8988T (cell line): ENCODE data around the gene SCYL3.
"Not testable (repeated sequence)": the region's sequence is repeated elsewhere in the genome, so short reads cannot be mapped to it uniquely, and the experiment has no call there.

ENCODE experiments used
- DNase-seq: peaks from one replicate; pipeline ENCODE4 v3.0.0; 2011

The SCYL3 gene, protein sequence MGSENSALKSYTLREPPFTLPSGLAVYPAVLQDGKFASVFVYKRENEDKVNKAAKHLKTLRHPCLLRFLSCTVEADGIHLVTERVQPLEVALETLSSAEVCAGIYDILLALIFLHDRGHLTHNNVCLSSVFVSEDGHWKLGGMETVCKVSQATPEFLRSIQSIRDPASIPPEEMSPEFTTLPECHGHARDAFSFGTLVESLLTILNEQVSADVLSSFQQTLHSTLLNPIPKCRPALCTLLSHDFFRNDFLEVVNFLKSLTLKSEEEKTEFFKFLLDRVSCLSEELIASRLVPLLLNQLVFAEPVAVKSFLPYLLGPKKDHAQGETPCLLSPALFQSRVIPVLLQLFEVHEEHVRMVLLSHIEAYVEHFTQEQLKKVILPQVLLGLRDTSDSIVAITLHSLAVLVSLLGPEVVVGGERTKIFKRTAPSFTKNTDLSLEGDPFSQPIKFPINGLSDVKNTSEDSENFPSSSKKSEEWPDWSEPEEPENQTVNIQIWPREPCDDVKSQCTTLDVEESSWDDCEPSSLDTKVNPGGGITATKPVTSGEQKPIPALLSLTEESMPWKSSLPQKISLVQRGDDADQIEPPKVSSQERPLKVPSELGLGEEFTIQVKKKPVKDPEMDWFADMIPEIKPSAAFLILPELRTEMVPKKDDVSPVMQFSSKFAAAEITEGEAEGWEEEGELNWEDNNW

GRCh38 chr1:169893645-169894423 lies at the start of gene SCYL3:
Gene SCYL3, minus strand, starts transcription at chr1:169893896. Its CDS starts 5,056 bp downstream, at chr1:169888840.
- peak; percentile 89 for DNase-seq

GRCh38 chr1:169941982-169942830 lies 48.5 kb upstream of the SCYL3 start:
- no peak for DNase-seq

DNA sequence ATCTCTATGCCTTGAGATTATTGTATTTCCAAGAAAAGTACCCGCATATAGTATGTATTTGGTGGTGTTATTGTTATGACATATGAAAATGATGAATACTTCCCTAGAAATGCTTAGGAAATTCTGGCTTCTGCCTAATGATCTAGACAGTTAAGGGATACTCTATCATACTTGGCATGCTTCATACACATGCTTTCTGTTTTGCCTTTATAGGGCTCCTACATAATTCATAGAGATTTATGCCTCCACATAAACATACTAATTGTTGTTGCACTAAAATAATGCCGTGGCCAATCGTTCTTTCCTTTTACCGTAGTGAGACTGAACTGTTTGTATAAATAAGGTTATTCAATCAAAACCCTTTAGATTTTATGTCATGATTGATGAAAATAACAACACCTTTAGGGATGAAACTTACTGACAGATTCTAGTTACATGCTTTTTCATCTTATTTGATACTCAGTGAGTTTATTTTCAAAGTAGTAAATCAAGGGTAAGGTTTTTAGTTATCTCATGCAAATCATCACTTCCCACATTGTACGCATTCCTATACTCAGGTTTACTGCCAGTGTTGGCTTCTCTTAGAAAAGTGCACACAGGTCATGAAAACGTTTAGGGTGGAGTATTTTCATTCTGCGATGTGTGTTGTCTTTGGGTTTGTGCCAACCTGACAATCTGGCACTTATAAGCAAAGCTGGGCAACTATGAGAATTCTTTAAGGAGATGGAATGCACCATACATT lies 40.5 kb upstream of the SCYL3 start:
- DNase-seq: no peak

GRCh38 chr1:169931795-169932231 lies 38.1 kb upstream of the SCYL3 start:
- DNase-seq: no peak

- DNase-seq: no peak
Measured at GRCh38 chr1:169929210-169929526, 35.5 kb upstream of the SCYL3 start.

GRCh38 chr1:169928438-169929209 lies 34.9 kb upstream of the SCYL3 start:
- DNase-seq: no peak

DNA sequence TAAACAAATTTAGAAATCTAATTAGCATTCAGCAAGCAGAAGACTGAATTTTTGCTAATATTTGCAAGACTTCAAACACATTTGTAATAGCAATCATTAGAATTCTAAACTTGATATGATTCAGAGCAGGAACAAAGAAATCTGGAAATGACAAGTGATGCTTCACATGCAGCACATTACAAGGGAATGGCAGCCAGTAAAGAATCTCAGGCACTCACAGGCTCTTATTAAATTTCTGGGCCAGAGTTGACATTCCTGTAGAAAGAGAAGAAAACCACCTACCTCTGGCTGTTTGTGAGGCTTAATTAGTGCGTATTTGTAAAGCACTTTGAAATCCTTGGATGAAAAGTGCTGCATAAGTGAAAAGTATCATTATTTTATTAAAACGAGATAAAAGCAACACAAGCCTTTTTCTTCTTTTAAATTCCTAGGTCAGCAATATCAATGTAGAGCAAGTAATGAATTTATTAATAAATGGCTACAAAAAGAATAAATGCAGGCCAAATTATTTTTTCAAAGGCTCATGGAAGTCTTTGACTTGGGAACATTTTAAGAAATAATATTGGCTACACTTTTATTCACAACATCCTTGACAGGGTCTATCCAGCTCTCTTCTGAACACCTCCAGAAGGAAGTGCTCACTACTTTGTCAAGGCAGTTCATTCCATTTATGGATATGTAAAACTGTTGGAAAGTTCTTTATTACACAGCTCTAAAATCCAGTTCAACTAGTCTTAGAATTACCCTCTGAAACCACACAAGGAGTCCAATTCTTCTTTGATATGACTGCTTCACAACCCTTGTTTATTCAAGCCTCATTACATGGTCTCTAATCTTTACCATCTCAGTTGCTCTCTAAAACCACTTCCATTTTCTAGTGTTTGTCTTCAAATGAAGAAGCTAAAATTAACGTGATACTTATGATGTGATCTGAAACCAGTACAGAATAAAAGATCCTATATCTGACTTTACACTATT lies 32.1 kb upstream of the SCYL3 start:
- no peak for DNase-seq

DNA sequence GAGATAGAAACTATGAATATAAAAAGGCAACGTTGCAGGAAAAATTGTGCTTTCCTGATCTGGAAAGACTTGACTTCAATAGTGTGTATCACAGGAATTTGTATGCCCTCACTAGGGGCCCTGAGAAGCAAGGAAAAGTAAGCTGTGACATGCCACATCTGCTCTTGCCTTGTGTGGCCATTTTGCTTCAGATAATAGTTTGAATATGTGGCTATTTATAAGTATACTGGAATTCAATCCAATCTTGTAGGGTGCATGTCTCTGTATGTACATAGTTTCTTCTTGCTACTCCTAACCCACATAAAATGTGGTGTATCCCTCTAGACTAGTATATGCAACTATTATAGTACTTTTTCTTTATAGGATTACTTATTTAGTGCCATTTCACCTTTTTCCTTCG lies 31.1 kb upstream of the SCYL3 start:
- DNase-seq: no peak

DNA sequence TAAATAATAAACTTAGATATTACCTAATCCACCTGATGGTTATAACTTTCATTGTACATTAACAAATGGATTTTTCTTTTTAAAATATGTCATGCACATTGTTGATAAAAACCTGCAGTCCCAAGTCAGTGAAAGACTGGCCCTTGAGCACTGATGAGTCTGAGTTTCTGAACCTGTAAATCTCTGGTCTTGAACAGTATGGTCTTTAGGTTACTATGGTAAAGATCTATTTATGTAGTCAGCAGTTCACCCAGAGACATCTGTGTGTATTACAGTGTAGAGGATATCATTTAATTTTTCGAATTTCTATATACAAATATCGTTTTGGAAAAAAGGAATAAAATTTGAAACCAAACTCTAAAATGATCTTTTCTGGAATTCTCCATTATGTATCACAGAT lies 30.4 kb upstream of the SCYL3 start:
- DNase-seq: no peak

DNA sequence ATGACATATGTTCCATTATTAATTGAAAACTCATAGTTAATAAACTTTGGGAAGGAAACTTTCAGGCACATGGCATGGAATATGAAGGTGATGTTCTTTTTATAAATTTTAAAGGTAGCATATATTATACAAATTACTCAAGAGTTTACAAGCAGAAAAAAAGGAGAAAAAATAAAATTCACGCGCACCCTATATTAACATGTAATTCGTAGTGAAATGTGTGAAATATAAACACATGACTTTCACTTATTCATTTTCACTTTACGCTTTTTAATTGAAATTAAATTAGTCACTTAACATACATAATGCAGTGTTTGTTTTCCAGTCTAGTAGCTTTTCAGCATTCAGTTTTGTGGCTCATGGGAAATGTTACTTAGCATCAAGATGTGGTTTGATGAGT lies 27.4 kb upstream of the SCYL3 start:
- DNase-seq: no peak

- no peak for DNase-seq
Measured at GRCh38 chr1:169918927-169919326, 25.2 kb upstream of the SCYL3 start.

GRCh38 chr1:169918220-169918619 lies 24.5 kb upstream of the SCYL3 start:
- DNase-seq: not testable (repeated sequence)

DNA sequence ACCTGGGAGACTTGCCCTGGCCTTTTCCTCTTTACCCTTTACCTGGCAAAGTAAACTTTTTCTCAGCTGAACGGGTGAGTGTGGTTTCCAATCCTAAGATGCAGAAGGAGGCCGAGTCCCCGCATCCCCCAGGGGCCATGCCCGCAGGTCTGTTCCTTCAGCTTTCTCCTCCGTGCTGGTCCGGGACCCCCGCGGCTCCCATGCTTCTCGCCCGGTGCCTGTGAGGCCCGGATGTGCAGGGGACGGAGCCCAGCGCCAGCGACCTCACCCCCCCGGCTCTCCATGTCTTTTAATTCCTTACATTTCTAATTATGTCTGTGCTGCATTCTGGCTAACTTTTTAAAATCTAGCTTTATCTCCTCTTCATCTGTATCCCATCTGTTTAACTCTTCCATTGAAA lies 21.5 kb upstream of the SCYL3 start:
- no peak for DNase-seq

- DNase-seq: no peak
Measured at GRCh38 chr1:169914531-169914930, 20.8 kb upstream of the SCYL3 start.

DNA sequence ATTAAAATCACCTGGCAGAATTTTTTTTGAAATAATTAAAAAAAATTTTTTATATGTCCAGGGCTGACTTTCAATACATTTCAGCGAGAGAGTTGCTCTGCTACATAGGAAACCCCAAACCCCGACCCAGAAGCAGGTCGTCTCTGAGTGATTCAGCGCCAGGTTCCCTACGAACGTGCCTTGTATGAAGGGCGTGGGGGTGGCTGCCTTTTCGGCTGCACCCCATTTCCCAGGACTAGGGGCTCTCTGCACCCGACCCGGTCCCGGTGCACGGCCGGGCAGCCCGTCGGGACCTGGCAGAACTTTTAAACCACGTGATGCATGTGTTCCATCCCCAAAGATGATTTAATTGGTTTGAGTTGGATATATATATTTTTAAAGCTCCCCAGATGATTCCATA lies 15.8 kb upstream of the SCYL3 start:
- no peak for DNase-seq

DNA sequence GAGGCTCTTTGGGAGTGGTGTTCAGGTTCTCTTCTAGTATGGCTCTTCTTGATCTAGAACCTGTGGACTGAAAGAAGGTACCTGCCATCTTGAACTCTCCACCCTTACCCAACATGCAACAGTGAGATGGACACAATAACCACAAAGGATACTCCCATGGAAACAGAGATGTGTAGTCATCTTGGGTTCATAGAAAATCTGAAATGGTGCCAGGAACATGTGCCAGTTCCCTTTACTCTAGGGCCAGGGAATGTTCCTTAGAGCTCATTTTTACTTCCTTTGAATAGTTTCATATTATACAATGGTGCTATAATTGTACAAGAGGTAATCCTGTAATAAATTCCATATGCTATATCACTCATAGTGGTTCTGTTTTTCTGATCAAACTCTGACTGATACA lies 13.2 kb upstream of the SCYL3 start:
- DNase-seq: no peak

DNA sequence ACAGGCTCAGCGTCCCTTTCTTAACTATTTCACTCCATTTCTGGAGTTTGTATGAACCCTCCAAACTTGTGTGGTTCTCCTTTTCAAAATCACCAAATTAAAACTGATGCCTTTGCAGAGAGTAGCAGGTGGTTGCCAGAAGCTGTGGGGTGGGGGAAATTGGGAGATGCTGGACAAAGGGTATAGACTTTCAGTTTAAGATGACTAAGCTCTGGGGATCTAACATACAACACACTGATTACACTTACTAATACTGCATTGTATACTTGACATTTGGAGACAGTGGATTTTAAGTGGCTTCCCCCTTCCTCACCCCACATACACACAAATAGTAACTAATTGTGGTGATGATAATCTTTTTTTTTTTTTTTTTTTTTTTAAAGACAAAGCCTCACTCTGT lies 11.1 kb upstream of the SCYL3 start:
- no peak for DNase-seq

DNA sequence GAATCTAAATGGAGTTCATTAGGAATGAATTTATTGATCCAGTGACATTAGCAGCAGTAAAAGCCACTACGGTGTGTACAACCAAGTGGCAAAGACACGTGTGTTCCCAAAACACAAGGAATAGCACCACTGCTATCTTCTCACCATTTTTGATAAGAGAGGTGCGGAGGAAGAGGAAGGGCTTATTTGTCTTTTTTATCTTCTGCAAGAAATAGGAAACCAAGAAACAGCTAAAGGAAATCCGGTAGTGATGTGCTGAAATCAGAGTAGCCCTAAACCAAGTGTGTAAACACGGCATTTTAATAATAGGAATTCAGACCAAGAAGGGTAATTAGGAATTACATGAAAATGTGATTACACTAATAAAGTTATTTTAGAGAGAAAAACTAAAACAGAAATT lies 9.1 kb upstream of the SCYL3 start:
- DNase-seq: no peak

- no peak for DNase-seq
Measured at GRCh38 chr1:169901115-169901514, 7.4 kb upstream of the SCYL3 start.

DNA sequence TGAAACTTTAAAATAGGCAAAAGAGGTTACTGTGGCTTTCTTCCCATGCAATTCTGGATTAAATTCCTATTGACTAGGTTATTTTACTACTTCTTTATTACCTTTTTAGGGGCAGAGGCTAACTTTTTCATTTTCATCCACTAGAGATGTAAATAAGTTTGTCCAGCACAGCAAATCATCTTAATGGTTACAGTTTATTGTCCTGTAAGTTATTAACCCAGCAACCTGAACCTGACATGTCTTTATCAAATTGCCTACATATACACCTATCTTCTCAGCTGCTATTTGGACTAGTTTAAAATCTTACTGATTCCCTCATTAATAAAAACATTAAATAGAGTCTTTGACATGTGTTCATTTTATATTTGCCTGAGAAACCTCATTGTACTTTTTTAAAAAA lies 6.9 kb upstream of the SCYL3 start:
- no peak for DNase-seq
